ENCODE data around the gene SLC39A5. TPM values are rescaled to one million over a fixed set of nuclear protein-coding genes. Genes with fewer than 3 reads are reported as not detected.

The SLC39A5 gene
- total and polyA plus RNA-seq, 7 donors: 0.16 to 0.23 TPM; not detected in 5

GRCh38 chr12:56223571-56224101 lies 6.2 kb upstream of the SLC39A5 start:
- 18 to 21% (median 19%) methylated on average over 15 of the region's 15 CpGs for WGBS, 3 donors
- no peak for TF ChIP-seq CTCF (IDR thresholded peaks at IDR 0.05)
- Histone ChIP-seq H3K4me1 (peaks cover 39% of the 10 kb centered on the region), H3K27me3 (ENCODE audit: insufficient read depth in 3 of 3, low read length in 2 of 3) (no peaks in the 10 kb centered on the region), H3K9me3 (no peaks in the 10 kb centered on the region), H3K36me3 (ENCODE audit: insufficient read depth in 1 of 2, low read depth in 1 of 2) (peaks cover 0 to 22% of the 10 kb centered on the region in 2 donors), H3K4me3 (peak overlapping the region; percentile 75), H3K27ac (peak overlapping the region; percentile 96)
- intact Hi-C loops (cut with DNase I): loop anchor here (1.0 to 5.0 kb wide), 6 partner anchors 30 to 106 kb away; partner anchors contain the start of genes ANKRD52 (in 1 of the 2), RPL41 (in 1 of the 2), SMARCC2 (in 1 of the 2) and ZC3H10 (in 1 of the 2)
- DNase-seq (no peak), ATAC-seq (peak; percentile 0 to 3 (median 2))

- 0 to 1% (median 1%) methylated on average over 28 to 41 of the region's 41 CpGs for WGBS, 3 donors
- peak; percentile 84 for TF ChIP-seq CTCF (IDR thresholded peaks at IDR 0.05)
- peaks cover 34% of the 10 kb centered on the region for H3K4me1 ChIP-seq
Measured at GRCh38 chr12:56224102-56224701, 5.6 kb upstream of the SLC39A5 start, which contains the start of gene NABP2. NABP2 (plus strand) TSS chr12:56224342; CDS start chr12:56224857, 515 bp downstream.

GRCh38 chr12:56224954-56225353 lies 4.9 kb upstream of the SLC39A5 start:
- ATAC-seq (no peak), DNase-seq (no peak)
- Histone ChIP-seq H3K27me3 (ENCODE audit: insufficient read depth in 3 of 3, low read length in 2 of 3) (no peaks in the 10 kb centered on the region), H3K4me3 (peak overlapping the region; percentile 75), H3K27ac (peak overlapping the region; percentile 96), H3K9me3 (no peaks in the 10 kb centered on the region), H3K36me3 (ENCODE audit: insufficient read depth in 1 of 2, low read depth in 1 of 2) (peaks cover 0 to 29% of the 10 kb centered on the region in 2 donors), H3K4me1 (peaks cover 29% of the 10 kb centered on the region)
- intact Hi-C loops (cut with DNase I): loop anchor here (1.0 to 5.0 kb wide), 5 partner anchors 32 to 108 kb away; partner anchors contain the start of genes ANKRD52 (in 1 of the 2), RPL41 (in 1 of the 2), SMARCC2 (in 1 of the 2) and ZC3H10 (in 1 of the 2)
- no peak for TF ChIP-seq CTCF (IDR thresholded peaks at IDR 0.05)
- WGBS, 3 donors: 72 to 81% (median 74%) methylated on average over 8 to 11 of the region's 11 CpGs

More at GRCh38 chr12:56224102-56224701, 5.6 kb upstream of the SLC39A5 start, which contains the start of gene NABP2:
- H3K27ac ChIP-seq: peak within 1 kb of the TSS; percentile 96
- peaks cover 0 to 27% of the 10 kb centered on the region in 2 donors for H3K36me3 ChIP-seq (ENCODE audit: insufficient read depth in 1 of 2, low read depth in 1 of 2)
- H3K27me3 ChIP-seq (ENCODE audit: insufficient read depth in 3 of 3, low read length in 2 of 3): no peaks in the 10 kb centered on the region
- H3K4me3 ChIP-seq: peak within 1 kb of the TSS; percentile 75
- ATAC-seq (peak; percentile 86 to 90 (median 89)), DNase-seq (peak; percentile 99)
- intact Hi-C loops (cut with DNase I): loop anchor here (1.0 to 5.0 kb wide), 5 partner anchors 31 to 107 kb away; partner anchors contain the start of genes ANKRD52 (in 1 of the 2), RPL41 (in 1 of the 2), SMARCC2 (in 1 of the 2) and ZC3H10 (in 1 of the 2)
- no peaks in the 10 kb centered on the region for H3K9me3 ChIP-seq

- no peak for DNase-seq
- Histone ChIP-seq H3K4me1 (peaks cover 4% of the 10 kb centered on the region), H3K27me3 (ENCODE audit: insufficient read depth in 3 of 3, low read length in 2 of 3) (no peaks in the 10 kb centered on the region), H3K4me3 (no peak overlapping the region), H3K9me3 (no peaks in the 10 kb centered on the region), H3K36me3 (ENCODE audit: insufficient read depth in 1 of 2, low read depth in 1 of 2) (peaks cover 0 to 29% of the 10 kb centered on the region in 2 donors), H3K27ac (no peak overlapping the region)
- WGBS, 3 donors: 74 to 87% (median 81%) methylated on average over 7 of the region's 7 CpGs
- ATAC-seq: no peak
- intact Hi-C loops (cut with DNase I): no loop called here
- TF ChIP-seq CTCF (IDR thresholded peaks at IDR 0.05): no peak
Measured at GRCh38 chr12:56229082-56229481, 769 bp upstream of the SLC39A5 start.

Measured in psoas muscle (tissue), 8 donors.